ENCODE data around the gene ANKRD27. TPM values are rescaled to one million over a fixed set of nuclear protein-coding genes. Genes with fewer than 3 reads are reported as not detected.
"Not testable (repeated sequence)": the region's sequence is repeated elsewhere in the genome, so short reads cannot be mapped to it uniquely, and the experiment has no call there.

The ANKRD27 gene
- total RNA-seq, 4 donors from 2014 or later, result 33.2 to 48.0 (median 38.7) TPM

DNA sequence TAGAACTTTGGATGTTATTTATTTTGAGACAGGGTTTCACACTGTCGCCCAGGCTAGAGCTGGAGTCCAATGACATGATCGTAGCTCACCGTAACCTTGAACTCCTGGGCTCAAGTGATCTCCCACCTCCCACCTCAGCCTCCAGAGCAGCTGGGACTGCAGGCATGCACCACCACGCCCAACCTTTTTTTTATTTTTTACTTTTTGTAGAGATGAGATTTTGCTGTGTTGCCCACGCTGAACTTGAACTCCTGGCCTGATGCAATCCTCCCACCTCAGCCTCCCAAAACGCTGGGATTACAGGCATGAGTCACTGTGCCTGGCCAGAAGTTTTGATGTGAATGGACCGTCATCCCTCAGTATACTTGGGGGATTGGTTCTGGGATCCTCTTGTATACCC lies 13.7 kb downstream of the ANKRD27 start:
- H3K27me3 ChIP-seq, result no peaks in the 10 kb centered on the region
- H3K4me1 ChIP-seq, result no peaks in the 10 kb centered on the region
- no peaks in the 10 kb centered on the region for H3K9me3 ChIP-seq
- H3K27ac ChIP-seq, result no peak overlapping the region
- no peak for TF ChIP-seq POLR2A (IDR thresholded peaks at IDR 0.05)
- TF ChIP-seq, protein P1, sequence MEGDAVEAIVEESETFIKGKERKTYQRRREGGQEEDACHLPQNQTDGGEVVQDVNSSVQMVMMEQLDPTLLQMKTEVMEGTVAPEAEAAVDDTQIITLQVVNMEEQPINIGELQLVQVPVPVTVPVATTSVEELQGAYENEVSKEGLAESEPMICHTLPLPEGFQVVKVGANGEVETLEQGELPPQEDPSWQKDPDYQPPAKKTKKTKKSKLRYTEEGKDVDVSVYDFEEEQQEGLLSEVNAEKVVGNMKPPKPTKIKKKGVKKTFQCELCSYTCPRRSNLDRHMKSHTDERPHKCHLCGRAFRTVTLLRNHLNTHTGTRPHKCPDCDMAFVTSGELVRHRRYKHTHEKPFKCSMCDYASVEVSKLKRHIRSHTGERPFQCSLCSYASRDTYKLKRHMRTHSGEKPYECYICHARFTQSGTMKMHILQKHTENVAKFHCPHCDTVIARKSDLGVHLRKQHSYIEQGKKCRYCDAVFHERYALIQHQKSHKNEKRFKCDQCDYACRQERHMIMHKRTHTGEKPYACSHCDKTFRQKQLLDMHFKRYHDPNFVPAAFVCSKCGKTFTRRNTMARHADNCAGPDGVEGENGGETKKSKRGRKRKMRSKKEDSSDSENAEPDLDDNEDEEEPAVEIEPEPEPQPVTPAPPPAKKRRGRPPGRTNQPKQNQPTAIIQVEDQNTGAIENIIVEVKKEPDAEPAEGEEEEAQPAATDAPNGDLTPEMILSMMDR (IDR thresholded peaks at IDR 0.05), result no peak
- H3K4me3 ChIP-seq, result no peak overlapping the region
- no peak for DNase-seq
- peaks cover 0 to 23% (median 0%) of the 10 kb centered on the region in 3 donors for H3K36me3 ChIP-seq

DNA sequence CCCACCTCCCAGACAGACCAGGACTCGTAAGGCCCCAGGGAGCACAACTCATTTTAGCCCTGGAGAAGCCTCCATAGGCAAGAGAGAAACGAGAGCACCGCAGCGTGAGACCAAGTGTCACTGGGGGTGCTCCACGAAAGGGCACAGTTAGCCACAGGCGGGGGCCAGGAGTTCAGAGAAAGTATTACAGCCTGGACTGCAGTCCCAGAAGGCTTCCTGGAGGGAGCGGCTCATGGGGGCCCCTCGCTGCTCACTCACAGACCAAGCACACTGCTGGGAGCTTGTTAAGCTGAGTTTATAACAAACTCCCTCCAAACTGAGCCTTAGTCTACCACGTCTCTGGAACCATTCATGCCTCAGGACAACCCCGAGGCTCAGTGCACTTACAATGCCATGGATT lies 16.5 kb downstream of the ANKRD27 start:
- no peak overlapping the region for H3K4me3 ChIP-seq
- no peaks in the 10 kb centered on the region for H3K27me3 ChIP-seq
- H3K4me1 ChIP-seq, result peaks cover 0 to 6% (median 0%) of the 10 kb centered on the region in 4 donors
- peaks cover 0 to 40% (median 0%) of the 10 kb centered on the region in 3 donors for H3K36me3 ChIP-seq
- H3K27ac ChIP-seq, result no peak overlapping the region
- DNase-seq, result no peak
- TF ChIP-seq, protein P1 (IDR thresholded peaks at IDR 0.05), result no peak
- TF ChIP-seq POLR2A (IDR thresholded peaks at IDR 0.05), result no peak
- no peaks in the 10 kb centered on the region for H3K9me3 ChIP-seq

DNA sequence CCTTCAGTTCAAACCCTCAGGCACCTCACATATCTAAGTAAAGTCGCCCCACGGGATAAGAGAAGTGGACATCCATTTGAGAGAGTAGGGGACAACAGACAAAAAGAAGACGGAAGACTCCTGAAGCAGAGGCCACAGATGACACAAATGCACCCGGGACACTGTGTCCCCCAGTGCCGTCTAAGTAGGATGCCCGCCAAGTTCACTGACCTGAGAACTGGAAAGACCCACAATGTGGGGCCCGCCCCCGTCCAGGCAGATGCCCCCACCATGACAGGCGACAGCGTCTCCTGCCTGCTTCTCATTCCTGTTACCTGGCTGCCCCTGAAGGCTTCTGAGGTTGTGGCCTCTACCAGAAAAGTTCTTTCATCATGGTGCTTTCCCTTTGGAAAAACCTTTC lies 16.9 kb downstream of the ANKRD27 start:
- Histone ChIP-seq H3K36me3 (peaks cover 0 to 40% (median 0%) of the 10 kb centered on the region in 3 donors), H3K4me3 (no peak overlapping the region), H3K9me3 (no peaks in the 10 kb centered on the region), H3K27me3 (no peaks in the 10 kb centered on the region), H3K27ac (no peak overlapping the region), H3K4me1 (peaks cover 0 to 6% (median under 1%) of the 10 kb centered on the region in 4 donors)
- no peak for DNase-seq
- no peak for TF ChIP-seq POLR2A (IDR thresholded peaks at IDR 0.05)
- TF ChIP-seq, protein P1 (IDR thresholded peaks at IDR 0.05), result no peak

DNA sequence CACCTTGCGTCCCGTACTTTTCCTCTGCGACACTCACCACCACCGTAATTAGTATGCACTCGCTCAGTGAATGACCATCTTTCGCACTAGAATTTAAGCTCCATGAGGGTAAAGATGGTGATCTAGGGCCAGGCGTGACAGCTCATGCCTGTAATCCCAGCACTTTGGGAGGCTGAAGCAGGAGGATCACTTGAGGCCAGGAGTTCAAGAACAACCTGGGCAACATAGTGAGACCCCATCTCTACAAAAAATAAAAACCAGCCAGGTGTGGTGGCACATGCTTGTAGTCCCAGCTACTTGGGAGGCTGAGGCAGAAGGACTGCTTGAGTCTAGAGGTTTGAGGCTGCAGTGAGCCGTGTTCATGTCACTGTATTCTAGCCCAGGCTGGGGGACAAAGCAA lies 18.6 kb downstream of the ANKRD27 start:
- Histone ChIP-seq H3K36me3 (peaks cover 0 to 40% (median 0%) of the 10 kb centered on the region in 3 donors), H3K4me1 (peaks cover 0 to 18% (median 2%) of the 10 kb centered on the region in 4 donors)
- not testable (repeated sequence) for DNase-seq, H3K27ac ChIP-seq, H3K27me3 ChIP-seq, H3K4me3 ChIP-seq, H3K9me3 ChIP-seq

DNA sequence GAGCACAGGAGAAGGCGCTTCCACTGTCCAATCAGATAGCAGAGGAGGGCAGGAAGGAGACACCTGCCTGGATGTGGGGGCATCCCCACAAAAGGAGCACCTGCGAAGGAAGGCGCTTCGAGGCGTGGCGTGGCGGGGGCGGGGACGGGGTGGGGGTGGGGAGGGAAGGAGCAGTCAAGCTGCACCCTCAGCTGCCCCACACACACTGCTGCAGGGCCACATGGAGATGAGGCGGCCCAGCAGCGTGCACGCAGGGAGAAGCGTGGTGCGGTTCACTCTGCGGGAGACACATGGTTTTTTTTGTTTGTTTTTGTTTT lies 21.4 kb downstream of the ANKRD27 start:
- Histone ChIP-seq H3K27ac (peak overlapping the region in 2 of 4 donors; percentile 14 to 41), H3K36me3 (peaks cover 0 to 47% (median 0%) of the 10 kb centered on the region in 3 donors), H3K9me3 (no peaks in the 10 kb centered on the region), H3K27me3 (no peaks in the 10 kb centered on the region), H3K4me1 (peaks cover 0 to 18% (median 2%) of the 10 kb centered on the region in 4 donors), H3K4me3 (peak overlapping the region in 1 of 4 donors; percentile 13)
- DNase-seq, result peak in 1 of 3 donors; percentile 60
- TF ChIP-seq, protein P1 (IDR thresholded peaks at IDR 0.05), result no peak
- no peak for TF ChIP-seq POLR2A (IDR thresholded peaks at IDR 0.05)

DNA sequence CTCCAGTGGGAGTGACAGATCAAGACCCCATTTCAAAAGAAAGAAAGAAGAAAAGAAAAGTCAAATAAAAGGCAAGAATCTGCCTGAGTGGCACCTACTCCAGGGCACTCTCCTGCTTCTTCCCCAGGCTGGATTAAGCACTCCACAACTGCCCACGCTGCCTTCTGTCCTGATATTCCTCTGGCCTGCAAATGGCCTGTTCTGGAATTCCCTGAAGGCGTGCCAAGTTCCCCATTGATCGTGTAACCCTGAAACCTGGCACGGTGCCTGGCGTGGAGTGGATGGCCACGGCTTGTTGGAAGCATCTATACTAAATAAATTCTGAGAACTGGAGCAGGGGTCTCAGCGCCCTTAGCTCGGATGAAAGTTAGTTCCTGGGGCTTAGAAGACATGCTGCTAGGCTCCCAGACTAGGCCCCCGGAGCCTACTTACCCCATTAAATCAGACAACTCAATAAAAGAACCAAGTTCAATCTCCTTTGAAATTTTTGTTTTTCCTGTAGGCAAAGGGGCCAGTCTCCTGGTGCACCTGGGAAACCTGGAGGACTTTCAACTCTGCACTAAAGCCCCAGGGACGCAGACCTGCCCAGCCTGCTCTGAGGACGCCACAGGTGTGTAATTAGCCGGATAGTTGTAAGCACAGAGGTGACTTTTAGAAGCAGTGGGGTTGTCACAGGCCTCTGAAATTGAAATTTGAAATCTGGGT lies 21.9 kb downstream of the ANKRD27 start:
- DNase-seq, result peak; percentile 30 to 80 (median 65)
- no peaks in the 10 kb centered on the region for H3K9me3 ChIP-seq
- peak overlapping the region in 2 of 4 donors; percentile 14 to 41 for H3K27ac ChIP-seq
- TF ChIP-seq POLR2A (IDR thresholded peaks at IDR 0.05), result no peak
- TF ChIP-seq, protein P1 (IDR thresholded peaks at IDR 0.05), result no peak
- H3K4me3 ChIP-seq, result no peak overlapping the region
- H3K27me3 ChIP-seq, result no peaks in the 10 kb centered on the region
- H3K4me1 ChIP-seq, result peaks cover 0 to 18% (median 2%) of the 10 kb centered on the region in 4 donors
- peaks cover 0 to 46% (median 0%) of the 10 kb centered on the region in 3 donors for H3K36me3 ChIP-seq

DNA sequence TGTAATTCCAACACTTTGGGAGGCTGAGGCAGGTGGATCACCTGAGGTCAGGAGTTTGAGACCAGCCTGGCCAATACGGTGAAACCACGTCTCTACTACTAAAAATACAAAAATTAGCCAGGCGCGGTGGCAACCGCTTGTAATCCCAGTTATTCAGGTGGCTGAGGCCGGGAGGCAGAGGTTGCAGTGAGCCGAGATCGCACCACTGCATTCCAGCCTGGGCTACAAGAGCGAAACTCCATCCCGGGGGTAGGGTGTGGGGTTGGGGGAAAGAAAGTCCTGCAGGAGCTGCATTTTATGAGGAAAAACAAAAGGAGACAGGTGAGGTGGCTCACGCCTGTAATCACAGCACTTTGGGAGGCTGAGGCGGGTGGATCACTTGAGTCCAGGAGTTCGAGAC lies 22.6 kb downstream of the ANKRD27 start:
- not testable (repeated sequence) for H3K9me3 ChIP-seq, H3K27ac ChIP-seq, H3K4me3 ChIP-seq, H3K27me3 ChIP-seq, DNase-seq
- Histone ChIP-seq H3K4me1 (peaks cover 0 to 18% (median 2%) of the 10 kb centered on the region in 4 donors), H3K36me3 (peaks cover 0 to 48% (median 0%) of the 10 kb centered on the region in 3 donors)

Data from Peyer's patch (tissue), 4 donors.